Psoas muscle (tissue), 8 donors: Measurements from ENCODE around the gene TUBB6. TPM values are rescaled to one million over a fixed set of nuclear protein-coding genes. Genes with fewer than 3 reads are reported as not detected.

ENCODE experiments used
- ATAC-seq, 4 donors: fragments of 200-7000 bp; cut with Tn5 transposase; one replicate each; pipeline ENCODE4 v1.9.1; 2020; ENCODE audit warnings: moderate library complexity in 3 of 4, mild to moderate bottlenecking in 2 of 4
- DNase-seq, 2 donors: peaks; one replicate each; pipeline ENCODE4 v3.0.0-alpha.2; 2020
- H3K27ac ChIP-seq: fragments of 200-600 bp; one replicate; pipeline ENCODE4 v1.8.0; 2022
- H3K27me3 ChIP-seq, 3 donors: fragments of 200-600 bp in 1 of 3; one replicate each; pipeline versions ENCODE4 v1.6.1 to v1.8.0; 2013 to 2022; ENCODE audit warnings: low read length in 2 of 3, mild to moderate bottlenecking in 2 of 3, moderate library complexity in 1 of 3; ENCODE audit not compliant: insufficient read depth in 3 of 3
- H3K36me3 ChIP-seq, 2 donors: fragments of 200-600 bp in 1 of 2; one replicate each; pipeline versions ENCODE4 v1.6.1 to v1.8.0; 2013 to 2022; ENCODE audit warnings: low read depth in 1 of 2, mild to moderate bottlenecking in 1 of 2, moderate library complexity in 1 of 2; ENCODE audit not compliant: insufficient read depth in 1 of 2
- H3K4me1 ChIP-seq: fragments of 200-600 bp; one replicate; pipeline ENCODE4 v1.8.0; 2022
- H3K4me3 ChIP-seq: fragments of 200-600 bp; one replicate; pipeline ENCODE4 v1.8.0; 2022; ENCODE audit warnings: mild to moderate bottlenecking
- H3K9me3 ChIP-seq: fragments of 200-600 bp; one replicate; pipeline ENCODE4 v1.8.0; 2022
- CTCF ChIP-seq: fragments of 200-600 bp; IDR thresholded peaks from one replicate; pipeline ENCODE4 v1.8.0; 2022; ENCODE audit warnings: antibody characterized with exemption
- WGBS, 3 donors: extraction: QIAGEN DNeasy Blood & Tissue Kit; methylation state at CpG; one replicate each; pipeline versions ENCODE4 v1.1.6 to v1.1.7; 2013; 5-methylcytosine and 5-hydroxymethylcytosine counted together
- intact Hi-C, 2 donors: fragments of 100-400 bp; cut with DNase I; formaldehyde crosslinking; loops; one replicate each; pipeline versions ENCODE4 v1.11.0 to v1.14.2; 2022
- polyA plus RNA-seq, 3 donors: library from polyadenylated mRNA; stranded (reverse); fragments of 200-250 nt; gene quantifications; one replicate each; pipeline ENCODE4 v1.2.3, GENCODE V29; 2013
- total RNA-seq, 4 donors: library from RNA; stranded (reverse); fragmentation: NEBNext Ultra II Directional in 2 of 4; extraction: Animal tissue kit (Norgen Biotek cat#: 25700) in 2 of 4; gene quantifications; one replicate each; pipeline versions ENCODE4 v1.2.1 to v1.2.4, GENCODE V29; 2021 to 2023
- donor health status: healthy with polysubstance abuse.
- donor health status: DM: no; HTN: no; CAD: no; lungs with moderate emphysema.
- donor health status: Bipolar disorder and iron deficiency.
- donor health status: healthy.
- donor health status: DM: yes; HTN: yes; CAD: no.
- donor health status: DM: no; HTN: no; CAD: no.
- donor health status: DM: no; HTN: no; CAD: no.
- donor health status: DM: yes; HTN: yes; CAD: no.

Gene TUBB6
- total and polyA plus RNA-seq, 7 donors, result 12.5 to 46.7 (median 19.9) TPM

GRCh38 chr18:12333506-12334290, 25.7 kb downstream of the TUBB6 start:
- H3K9me3 ChIP-seq, result no peaks in the 10 kb centered on the region
- ATAC-seq (peak in 1 of 4 donors; percentile 8), DNase-seq (no peak)
- H3K27me3 ChIP-seq, result no peaks in the 10 kb centered on the region
- H3K4me3 ChIP-seq, result no peak overlapping the region
- peaks cover 11 to 86% of the 10 kb centered on the region in 2 donors for H3K36me3 ChIP-seq
- H3K27ac ChIP-seq, result no peak overlapping the region
- intact Hi-C loops, result no loop called here
- WGBS, 3 donors, result 80 to 87% (median 85%) methylated on average over 10 of the region's 10 CpGs
- peaks cover 25% of the 10 kb centered on the region for H3K4me1 ChIP-seq
- no peak for TF ChIP-seq CTCF

- Histone ChIP-seq H3K4me1 (peaks cover 32% of the 10 kb centered on the region), H3K9me3 (no peaks in the 10 kb centered on the region), H3K36me3 (peaks cover 11 to 81% of the 10 kb centered on the region in 2 donors), H3K4me3 (no peak overlapping the region), H3K27me3 (no peaks in the 10 kb centered on the region), H3K27ac (no peak overlapping the region)
- intact Hi-C loops, result no loop called here
- DNase-seq (no peak), ATAC-seq (no peak)
- 38 to 55% (median 50%) methylated on average over 2 of the region's 2 CpGs for WGBS, 3 donors
- TF ChIP-seq CTCF, result no peak
Measured at GRCh38 chr18:12334366-12334808, 26.3 kb downstream of the TUBB6 start.

GRCh38 chr18:12334863-12335262, 26.8 kb downstream of the TUBB6 start:
- no peak for ATAC-seq
- Histone ChIP-seq H3K9me3 (no peaks in the 10 kb centered on the region), H3K4me3 (no peak overlapping the region), H3K27me3 (no peaks in the 10 kb centered on the region), H3K27ac (no peak overlapping the region), H3K36me3 (peaks cover 11 to 78% of the 10 kb centered on the region in 2 donors), H3K4me1 (peaks cover 33% of the 10 kb centered on the region)
- WGBS, 3 donors, result 64 to 89% (median 83%) methylated on average over 2 of the region's 2 CpGs
- intact Hi-C loops, result loop anchor here in 1 of 2 donors (5.0 kb wide), 1 partner anchor 42 kb away; the partner anchor contains the start of gene AFG3L2
- DNase-seq, result no peak
- TF ChIP-seq CTCF, result no peak

GRCh38 chr18:12335503-12335902, 27.5 kb downstream of the TUBB6 start:
- no peak for TF ChIP-seq CTCF
- intact Hi-C loops, result loop anchor here in 1 of 2 donors (5.0 kb wide), 1 partner anchor 42 kb away; the partner anchor contains the start of gene AFG3L2
- Histone ChIP-seq H3K9me3 (no peaks in the 10 kb centered on the region), H3K27me3 (no peaks in the 10 kb centered on the region), H3K36me3 (peaks cover 11 to 78% of the 10 kb centered on the region in 2 donors), H3K4me1 (peaks cover 36% of the 10 kb centered on the region), H3K4me3 (no peak overlapping the region), H3K27ac (no peak overlapping the region)
- WGBS, 3 donors, result 82 to 93% (median 91%) methylated on average over 7 of the region's 7 CpGs
- ATAC-seq, result no peak
- DNase-seq, result no peak
